Measurements from ENCODE around the gene RBM8A.

DNA sequence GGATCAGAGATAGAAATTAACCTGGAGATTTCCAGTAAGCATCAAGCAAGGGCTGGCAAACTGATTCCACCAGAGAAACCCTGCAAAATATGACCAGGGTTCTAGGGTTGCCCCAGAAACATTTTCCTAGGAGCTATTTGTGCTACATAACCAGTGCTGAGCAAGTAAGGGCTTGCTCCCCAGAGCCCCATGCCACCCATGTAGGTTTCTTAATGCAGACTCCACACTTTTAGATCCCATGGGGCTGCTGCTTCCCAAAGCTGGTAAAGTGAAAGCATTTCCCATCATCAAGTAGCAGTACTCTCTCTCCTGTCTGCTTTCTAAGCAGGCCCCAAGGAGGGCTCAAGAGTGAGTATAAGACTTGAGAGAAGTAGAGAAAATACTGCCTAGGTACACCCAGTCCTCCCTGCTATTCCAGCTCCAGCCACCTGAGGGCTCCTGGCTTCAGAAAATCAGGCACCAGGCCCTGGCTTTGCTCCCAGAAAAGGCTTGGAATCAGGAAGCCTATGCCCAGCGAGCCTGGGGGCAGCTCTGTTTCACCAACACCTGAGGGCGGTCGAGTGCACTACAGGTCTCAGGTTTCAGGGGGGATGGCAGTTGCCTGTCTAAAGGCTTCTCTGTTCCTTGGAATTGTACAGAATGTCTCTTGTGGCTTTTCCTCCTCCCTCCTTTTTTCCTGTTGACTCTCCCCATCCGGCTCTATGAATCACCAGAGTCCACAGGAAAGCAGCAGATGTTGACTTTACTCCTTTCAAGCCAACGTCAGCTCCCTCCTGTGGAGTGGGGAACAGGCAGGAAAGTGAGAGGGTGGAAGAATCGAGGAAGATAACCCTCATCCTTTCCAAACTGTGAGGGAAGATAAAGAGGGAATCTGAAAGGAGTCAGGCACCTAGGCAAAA is 35.4 kb downstream of the RBM8A start:
- TF ChIP-seq, protein P1, sequence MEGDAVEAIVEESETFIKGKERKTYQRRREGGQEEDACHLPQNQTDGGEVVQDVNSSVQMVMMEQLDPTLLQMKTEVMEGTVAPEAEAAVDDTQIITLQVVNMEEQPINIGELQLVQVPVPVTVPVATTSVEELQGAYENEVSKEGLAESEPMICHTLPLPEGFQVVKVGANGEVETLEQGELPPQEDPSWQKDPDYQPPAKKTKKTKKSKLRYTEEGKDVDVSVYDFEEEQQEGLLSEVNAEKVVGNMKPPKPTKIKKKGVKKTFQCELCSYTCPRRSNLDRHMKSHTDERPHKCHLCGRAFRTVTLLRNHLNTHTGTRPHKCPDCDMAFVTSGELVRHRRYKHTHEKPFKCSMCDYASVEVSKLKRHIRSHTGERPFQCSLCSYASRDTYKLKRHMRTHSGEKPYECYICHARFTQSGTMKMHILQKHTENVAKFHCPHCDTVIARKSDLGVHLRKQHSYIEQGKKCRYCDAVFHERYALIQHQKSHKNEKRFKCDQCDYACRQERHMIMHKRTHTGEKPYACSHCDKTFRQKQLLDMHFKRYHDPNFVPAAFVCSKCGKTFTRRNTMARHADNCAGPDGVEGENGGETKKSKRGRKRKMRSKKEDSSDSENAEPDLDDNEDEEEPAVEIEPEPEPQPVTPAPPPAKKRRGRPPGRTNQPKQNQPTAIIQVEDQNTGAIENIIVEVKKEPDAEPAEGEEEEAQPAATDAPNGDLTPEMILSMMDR (conservative IDR thresholded peaks at IDR 0.05; ENCODE audit: low read length) = peak; percentile 91
- TF ChIP-seq EZH2phosphoT487 (IDR thresholded peaks at IDR 0.05; ENCODE audit: borderline replicate concordance, low read depth, low read length) = no peak
